Right cardiac atrium (tissue), 5 donors: ENCODE data around the gene ARHGDIB. TPM values are rescaled to one million over a fixed set of nuclear protein-coding genes. Genes with fewer than 3 reads are reported as not detected.

Source experiments
- ATAC-seq, 2 donors: fragments of 200-7000 bp; cut with Tn5 transposase; one replicate each; pipeline versions ENCODE4 v1.8.0 to v1.9.1; 2020; ENCODE audit warnings: moderate library complexity in 2 of 2, mild to moderate bottlenecking in 1 of 2
- DNase-seq, 3 donors: peaks; one replicate each; pipeline ENCODE4 v3.0.0-alpha.2; 2020
- H3K27ac ChIP-seq: one replicate; pipeline ENCODE4 v1.5.1; 2013; ENCODE audit warnings: mild to moderate bottlenecking, low read length, control low read depth, moderate library complexity
- H3K27me3 ChIP-seq: one replicate; pipeline ENCODE4 v1.6.1; 2013; ENCODE audit not compliant: control insufficient read depth, insufficient read depth
- H3K4me1 ChIP-seq: one replicate; pipeline ENCODE4 v1.6.1; 2013; ENCODE audit warnings: low read length; ENCODE audit not compliant: control insufficient read depth, insufficient read depth
- H3K4me3 ChIP-seq: one replicate; pipeline ENCODE4 v1.5.1; 2013; ENCODE audit warnings: low read length, control low read depth
- H3K9me3 ChIP-seq: one replicate; pipeline ENCODE4 v1.6.1; 2013; ENCODE audit warnings: low read length; ENCODE audit not compliant: control insufficient read depth
- WGBS: extraction: QIAGEN DNeasy Blood & Tissue Kit; methylation state at CpG from one replicate; pipeline ENCODE4 v1.1.7; 2013; 5-methylcytosine and 5-hydroxymethylcytosine counted together
- intact Hi-C, 4 donors: fragments of 100-400 bp; cut with DNase I; formaldehyde crosslinking; loops; one replicate each; pipeline versions ENCODE4 v1.11.0 to v1.14.0; 2022 to 2023
- polyA plus RNA-seq: library from polyadenylated mRNA; stranded (reverse); fragments of 200-250 nt; gene quantifications from one replicate; pipeline ENCODE4 v1.2.3, GENCODE V29; 2013
- total RNA-seq, 4 donors: library from RNA; stranded (reverse); fragmentation: NEBNext Ultra II Directional; extraction: Animal tissue kit (Norgen Biotek cat#: 25700); gene quantifications; one replicate each; pipeline ENCODE4 v1.2.1, GENCODE V29; 2021
- donor health status: healthy with polysubstance abuse.
- donor health status: DM: no; HTN: yes; CAD: no.
- donor health status: DM: no; HTN: no; CAD: no.
- donor health status: DM: no; HTN: yes; CAD: no; lungs with severe emphysema.
- donor health status: DM: yes; HTN: yes; CAD: no.

ARHGDIB gene
- total and polyA plus RNA-seq, 5 donors = 45.6 to 73.5 (median 66.8) TPM

GRCh38 chr12:14907953-14908352 is 53.4 kb downstream of the ARHGDIB start:
- 95% methylated on average over 1 of the region's 1 CpG for WGBS
- no peaks in the 10 kb centered on the region for H3K27me3 ChIP-seq
- H3K4me1 ChIP-seq = peaks cover 13% of the 10 kb centered on the region
- no peak overlapping the region for H3K4me3 ChIP-seq
- DNase-seq (no peak), ATAC-seq (no peak)
- H3K27ac ChIP-seq = no peak overlapping the region
- H3K9me3 ChIP-seq = no peaks in the 10 kb centered on the region
- intact Hi-C loops = loop anchor here in 1 of 4 donors (2.0 kb wide), 1 partner anchor 49 kb away; no protein-coding TSS in a partner anchor

GRCh38 chr12:14906114-14906513 is 55.3 kb downstream of the ARHGDIB start:
- Histone ChIP-seq H3K27ac (peak overlapping the region; percentile 8), H3K27me3 (no peaks in the 10 kb centered on the region), H3K9me3 (no peaks in the 10 kb centered on the region), H3K4me3 (no peak overlapping the region), H3K4me1 (peaks cover 13% of the 10 kb centered on the region)
- ATAC-seq = no peak
- WGBS = 78% methylated on average over 5 of the region's 5 CpGs
- DNase-seq = no peak
- intact Hi-C loops = loop anchor here in 1 of 4 donors (2.0 kb wide), 1 partner anchor 51 kb away; no protein-coding TSS in a partner anchor

DNA sequence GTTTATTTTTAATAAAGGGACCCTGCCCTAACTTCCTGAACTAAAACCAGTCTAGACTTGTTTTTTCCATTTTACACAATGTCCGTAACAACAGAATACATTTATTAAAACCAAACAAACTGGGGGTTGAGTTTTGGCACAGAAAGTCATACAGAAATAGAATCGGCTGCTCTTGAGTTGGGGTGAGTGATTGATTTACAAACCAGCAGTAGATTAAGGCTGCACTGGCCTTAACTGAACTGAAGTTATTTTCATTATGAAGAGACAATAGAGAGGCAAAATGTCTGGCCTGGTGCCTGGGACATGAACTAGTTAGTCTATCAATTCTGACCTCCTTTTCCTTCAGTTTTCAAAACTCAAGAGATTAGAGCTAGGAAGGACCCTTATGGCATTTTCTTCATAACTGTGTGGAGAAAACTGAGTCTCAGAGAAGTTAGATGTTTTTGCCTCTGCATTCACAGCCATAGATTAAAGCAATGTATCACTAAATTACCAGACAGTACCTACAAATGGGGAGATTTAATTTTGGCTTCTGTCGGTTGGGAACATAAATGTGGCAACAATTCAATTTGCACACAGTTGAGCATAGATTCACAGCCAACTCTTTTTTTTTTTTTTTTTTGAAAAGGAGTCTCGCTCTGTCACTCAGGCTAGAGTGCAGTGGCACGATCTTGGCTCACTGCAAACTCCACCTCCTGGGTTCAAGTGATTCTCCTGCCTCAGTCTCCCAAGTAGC is 56.0 kb downstream of the ARHGDIB start:
- 19% methylated on average over 5 of the region's 5 CpGs for WGBS
- Histone ChIP-seq H3K4me3 (no peak overlapping the region), H3K4me1 (peaks cover 14% of the 10 kb centered on the region), H3K27ac (peak overlapping the region; percentile 75), H3K27me3 (no peaks in the 10 kb centered on the region), H3K9me3 (no peaks in the 10 kb centered on the region)
- intact Hi-C loops = loop anchor here in 1 of 4 donors (2.0 kb wide), 1 partner anchor 51 kb away; no protein-coding TSS in a partner anchor
- ATAC-seq (peak; percentile 78), DNase-seq (peak in 2 of 3 donors; percentile 69 to 87)

DNA sequence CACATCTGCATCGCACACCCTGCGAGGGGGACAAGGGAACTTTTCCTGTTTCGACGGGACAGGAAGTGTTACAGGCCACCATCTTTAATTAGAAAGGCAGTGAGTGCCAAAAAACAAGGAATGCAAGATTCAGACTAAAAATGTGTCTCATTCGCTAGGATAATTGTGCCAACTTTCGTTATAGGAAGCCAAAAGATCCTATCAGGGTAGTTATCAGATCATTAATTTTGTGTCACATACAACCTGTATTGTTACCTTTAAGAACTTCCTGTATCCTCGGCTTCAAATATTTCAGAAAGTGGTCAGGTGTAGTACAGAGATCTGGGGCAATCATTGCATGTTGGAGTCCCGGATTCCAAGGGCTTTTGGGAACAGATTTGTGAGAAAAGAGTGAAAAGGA is 56.5 kb downstream of the ARHGDIB start:
- intact Hi-C loops = no loop called here
- Histone ChIP-seq H3K27me3 (no peaks in the 10 kb centered on the region), H3K9me3 (no peaks in the 10 kb centered on the region), H3K4me3 (no peak overlapping the region), H3K27ac (peak overlapping the region; percentile 89), H3K4me1 (peaks cover 15% of the 10 kb centered on the region)
- no peak for ATAC-seq
- DNase-seq = no peak
- 47% methylated on average over 8 of the region's 8 CpGs for WGBS

- Histone ChIP-seq H3K4me1 (peaks cover 15% of the 10 kb centered on the region), H3K9me3 (no peaks in the 10 kb centered on the region), H3K27me3 (no peaks in the 10 kb centered on the region), H3K27ac (peak overlapping the region; percentile 45), H3K4me3 (no peak overlapping the region)
- WGBS = 89% methylated on average over 5 of the region's 5 CpGs
- intact Hi-C loops = no loop called here
- DNase-seq (no peak), ATAC-seq (no peak)
Observed at GRCh38 chr12:14903386-14904098, 57.9 kb downstream of the ARHGDIB start.

DNA sequence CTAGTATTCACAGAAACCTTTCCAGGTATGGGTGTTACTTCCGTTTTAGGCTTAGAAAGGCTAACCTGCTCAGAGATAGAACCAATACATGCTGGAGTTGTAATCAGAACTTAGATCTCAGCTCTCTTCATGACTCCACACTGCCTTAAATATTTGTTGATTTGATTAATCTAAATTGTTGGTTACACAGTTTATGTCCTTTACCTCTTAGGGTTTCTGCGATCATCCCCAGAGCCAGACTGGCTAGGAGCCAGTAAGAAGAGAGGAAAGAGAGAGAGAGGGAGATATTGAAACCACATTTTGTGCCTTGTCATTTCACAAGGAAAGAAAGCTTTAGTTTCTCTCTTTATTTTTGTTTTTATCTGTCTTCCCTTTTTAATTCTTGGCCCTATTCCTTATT is 58.9 kb downstream of the ARHGDIB start:
- Histone ChIP-seq H3K4me1 (peaks cover 15% of the 10 kb centered on the region), H3K27ac (no peak overlapping the region), H3K27me3 (no peaks in the 10 kb centered on the region), H3K9me3 (no peaks in the 10 kb centered on the region), H3K4me3 (no peak overlapping the region)
- 60% methylated on average over 2 of the region's 2 CpGs for WGBS
- intact Hi-C loops = no loop called here
- no peak for ATAC-seq
- DNase-seq = no peak

GRCh38 chr12:14901228-14901562 is 60.2 kb downstream of the ARHGDIB start:
- Histone ChIP-seq H3K27me3 (no peaks in the 10 kb centered on the region), H3K4me1 (peaks cover 18% of the 10 kb centered on the region), H3K4me3 (no peak overlapping the region), H3K27ac (no peak overlapping the region), H3K9me3 (no peaks in the 10 kb centered on the region)
- WGBS = 63% methylated on average over 1 of the region's 1 CpG
- peak in 1 of 2 donors; percentile 77 for ATAC-seq
- DNase-seq = peak in 2 of 3 donors; percentile 67 to 71
- intact Hi-C loops = no loop called here

- Histone ChIP-seq H3K27me3 (no peaks in the 10 kb centered on the region), H3K4me1 (peaks cover 18% of the 10 kb centered on the region), H3K4me3 (no peak overlapping the region), H3K27ac (peak overlapping the region; percentile 37), H3K9me3 (no peaks in the 10 kb centered on the region)
- DNase-seq (no peak), ATAC-seq (no peak)
- 86% methylated on average over 5 of the region's 5 CpGs for WGBS
- intact Hi-C loops = no loop called here
Observed at GRCh38 chr12:14900521-14901227, 60.7 kb downstream of the ARHGDIB start.

- Histone ChIP-seq H3K4me3 (no peak overlapping the region), H3K27me3 (no peaks in the 10 kb centered on the region), H3K9me3 (no peaks in the 10 kb centered on the region), H3K4me1 (peaks cover 11% of the 10 kb centered on the region), H3K27ac (peak overlapping the region; percentile 27)
- ATAC-seq (peak in 1 of 2 donors; percentile 21), DNase-seq (no peak)
- WGBS = 40% methylated on average over 7 of the region's 7 CpGs
- intact Hi-C loops = no loop called here
Observed at GRCh38 chr12:14896521-14897169, 64.8 kb downstream of the ARHGDIB start.

DNA sequence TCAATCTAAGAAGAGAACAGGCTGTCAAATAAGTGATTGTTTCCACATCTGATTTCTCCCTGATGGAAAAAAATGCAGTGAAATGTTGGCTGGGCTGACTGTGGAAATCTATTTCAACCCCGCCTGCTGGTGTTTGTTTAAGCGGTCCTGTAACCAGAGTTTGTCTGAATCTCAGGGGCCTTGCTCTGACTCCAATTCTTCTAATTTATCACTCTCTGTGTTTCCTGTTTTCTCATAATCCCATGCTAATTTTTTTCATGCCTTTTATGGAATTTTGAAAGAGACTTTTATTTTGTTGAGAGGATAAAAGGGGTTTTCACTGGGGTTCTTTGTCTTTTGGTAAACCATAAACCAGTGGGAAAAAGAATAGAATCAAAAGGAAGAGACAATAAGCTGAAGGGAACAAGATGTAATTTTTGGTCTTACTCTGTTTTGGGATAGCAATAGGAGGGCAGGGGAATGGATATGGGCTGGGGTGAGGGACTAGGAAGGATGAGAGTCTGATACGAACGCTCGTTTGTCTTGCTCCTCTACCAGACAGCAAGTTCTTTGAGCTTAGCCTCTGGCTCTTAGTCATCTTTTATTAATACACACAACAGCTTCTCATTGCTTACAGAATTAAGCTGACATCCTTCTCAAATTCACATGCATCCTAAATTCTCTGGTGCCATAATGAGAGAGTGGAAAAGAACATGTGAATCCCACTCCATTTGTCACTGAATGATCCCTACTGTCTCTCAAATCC is 67.7 kb downstream of the ARHGDIB start:
- intact Hi-C loops = no loop called here
- ATAC-seq (peak; percentile 85 to 87), DNase-seq (no peak)
- no peak overlapping the region for H3K4me3 ChIP-seq
- H3K9me3 ChIP-seq = no peaks in the 10 kb centered on the region
- 46% methylated on average over 5 of the region's 5 CpGs for WGBS
- H3K4me1 ChIP-seq = peaks cover 10% of the 10 kb centered on the region
- H3K27ac ChIP-seq = peak overlapping the region; percentile 94
- no peaks in the 10 kb centered on the region for H3K27me3 ChIP-seq
